ENCODE results near the gene HSP90B1. TPM values are rescaled to one million over a fixed set of nuclear protein-coding genes. Genes with fewer than 3 reads are reported as not detected.

Gene HSP90B1
- total and polyA plus RNA-seq, 2 of the 13 experiments (the other 11 are each of a cell fraction or from before 2014, with no cell fraction given) = 800 to 954 TPM

DNA sequence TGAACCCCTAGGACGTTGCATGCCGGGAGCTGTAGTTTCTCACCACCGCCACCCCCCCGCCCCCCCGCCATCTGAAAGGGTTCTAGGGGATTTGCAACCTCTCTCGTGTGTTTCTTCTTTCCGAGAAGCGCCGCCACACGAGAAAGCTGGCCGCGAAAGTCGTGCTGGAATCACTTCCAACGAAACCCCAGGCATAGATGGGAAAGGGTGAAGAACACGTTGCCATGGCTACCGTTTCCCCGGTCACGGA lies 501 bp upstream of the HSP90B1 start (continued):
- TF ChIP-seq, protein P1, sequence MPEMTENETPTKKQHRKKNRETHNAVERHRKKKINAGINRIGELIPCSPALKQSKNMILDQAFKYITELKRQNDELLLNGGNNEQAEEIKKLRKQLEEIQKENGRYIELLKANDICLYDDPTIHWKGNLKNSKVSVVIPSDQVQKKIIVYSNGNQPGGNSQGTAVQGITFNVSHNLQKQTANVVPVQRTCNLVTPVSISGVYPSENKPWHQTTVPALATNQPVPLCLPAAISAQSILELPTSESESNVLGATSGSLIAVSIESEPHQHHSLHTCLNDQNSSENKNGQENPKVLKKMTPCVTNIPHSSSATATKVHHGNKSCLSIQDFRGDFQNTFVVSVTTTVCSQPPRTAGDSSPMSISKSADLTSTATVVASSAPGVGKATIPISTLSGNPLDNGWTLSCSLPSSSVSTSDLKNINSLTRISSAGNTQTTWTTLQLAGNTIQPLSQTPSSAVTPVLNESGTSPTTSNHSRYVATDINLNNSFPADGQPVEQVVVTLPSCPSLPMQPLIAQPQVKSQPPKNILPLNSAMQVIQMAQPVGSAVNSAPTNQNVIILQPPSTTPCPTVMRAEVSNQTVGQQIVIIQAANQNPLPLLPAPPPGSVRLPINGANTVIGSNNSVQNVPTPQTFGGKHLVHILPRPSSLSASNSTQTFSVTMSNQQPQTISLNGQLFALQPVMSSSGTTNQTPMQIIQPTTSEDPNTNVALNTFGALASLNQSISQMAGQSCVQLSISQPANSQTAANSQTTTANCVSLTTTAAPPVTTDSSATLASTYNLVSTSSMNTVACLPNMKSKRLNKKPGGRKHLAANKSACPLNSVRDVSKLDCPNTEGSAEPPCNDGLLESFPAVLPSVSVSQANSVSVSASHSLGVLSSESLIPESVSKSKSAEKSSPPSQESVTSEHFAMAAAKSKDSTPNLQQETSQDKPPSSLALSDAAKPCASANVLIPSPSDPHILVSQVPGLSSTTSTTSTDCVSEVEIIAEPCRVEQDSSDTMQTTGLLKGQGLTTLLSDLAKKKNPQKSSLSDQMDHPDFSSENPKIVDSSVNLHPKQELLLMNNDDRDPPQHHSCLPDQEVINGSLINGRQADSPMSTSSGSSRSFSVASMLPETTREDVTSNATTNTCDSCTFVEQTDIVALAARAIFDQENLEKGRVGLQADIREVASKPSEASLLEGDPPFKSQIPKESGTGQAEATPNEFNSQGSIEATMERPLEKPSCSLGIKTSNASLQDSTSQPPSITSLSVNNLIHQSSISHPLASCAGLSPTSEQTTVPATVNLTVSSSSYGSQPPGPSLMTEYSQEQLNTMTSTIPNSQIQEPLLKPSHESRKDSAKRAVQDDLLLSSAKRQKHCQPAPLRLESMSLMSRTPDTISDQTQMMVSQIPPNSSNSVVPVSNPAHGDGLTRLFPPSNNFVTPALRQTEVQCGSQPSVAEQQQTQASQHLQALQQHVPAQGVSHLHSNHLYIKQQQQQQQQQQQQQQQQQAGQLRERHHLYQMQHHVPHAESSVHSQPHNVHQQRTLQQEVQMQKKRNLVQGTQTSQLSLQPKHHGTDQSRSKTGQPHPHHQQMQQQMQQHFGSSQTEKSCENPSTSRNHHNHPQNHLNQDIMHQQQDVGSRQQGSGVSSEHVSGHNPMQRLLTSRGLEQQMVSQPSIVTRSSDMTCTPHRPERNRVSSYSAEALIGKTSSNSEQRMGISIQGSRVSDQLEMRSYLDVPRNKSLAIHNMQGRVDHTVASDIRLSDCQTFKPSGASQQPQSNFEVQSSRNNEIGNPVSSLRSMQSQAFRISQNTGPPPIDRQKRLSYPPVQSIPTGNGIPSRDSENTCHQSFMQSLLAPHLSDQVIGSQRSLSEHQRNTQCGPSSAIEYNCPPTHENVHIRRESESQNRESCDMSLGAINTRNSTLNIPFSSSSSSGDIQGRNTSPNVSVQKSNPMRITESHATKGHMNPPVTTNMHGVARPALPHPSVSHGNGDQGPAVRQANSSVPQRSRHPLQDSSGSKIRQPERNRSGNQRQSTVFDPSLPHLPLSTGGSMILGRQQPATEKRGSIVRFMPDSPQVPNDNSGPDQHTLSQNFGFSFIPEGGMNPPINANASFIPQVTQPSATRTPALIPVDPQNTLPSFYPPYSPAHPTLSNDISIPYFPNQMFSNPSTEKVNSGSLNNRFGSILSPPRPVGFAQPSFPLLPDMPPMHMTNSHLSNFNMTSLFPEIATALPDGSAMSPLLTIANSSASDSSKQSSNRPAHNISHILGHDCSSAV (CRISPR knock-in tag; IDR thresholded peaks at IDR 0.05; ENCODE audit: borderline replicate concordance) = no peak
- TF ChIP-seq ELF3 (CRISPR knock-in tag; IDR thresholded peaks at IDR 0.05) (no peak), HDAC6 (IDR thresholded peaks at IDR 0.05; ENCODE audit: low read depth, low read length) (no peak), NCOA5 (CRISPR knock-in tag; IDR thresholded peaks at IDR 0.05) (no peak), ZNF143 (CRISPR knock-in tag; IDR thresholded peaks at IDR 0.05) (peak; percentile 86; the same call in 1 of the 2 replicates), ARHGAP35 (CRISPR knock-in tag; IDR thresholded peaks at IDR 0.05; ENCODE audit: borderline replicate concordance) (no peak), SIX1 (CRISPR knock-in tag; IDR thresholded peaks at IDR 0.05; ENCODE audit: borderline replicate concordance) (no peak), NR3C1 (CRISPR knock-in tag; IDR thresholded peaks at IDR 0.05) (no peak), PAX8 (CRISPR knock-in tag; IDR thresholded peaks at IDR 0.05; ENCODE audit: borderline replicate concordance) (no peak), ZNF160 (CRISPR knock-in tag; IDR thresholded peaks at IDR 0.05) (no peak), ZNF83 (CRISPR knock-in tag; IDR thresholded peaks at IDR 0.05; ENCODE audit: borderline replicate concordance) (no peak), KDM4B (CRISPR knock-in tag; IDR thresholded peaks at IDR 0.05) (no peak), ZC3H13 (CRISPR knock-in tag; IDR thresholded peaks at IDR 0.05) (no peak), NKX3-1 (CRISPR knock-in tag; IDR thresholded peaks at IDR 0.05) (no peak), ZNF260 (CRISPR knock-in tag; IDR thresholded peaks at IDR 0.05; ENCODE audit: borderline replicate concordance, low read depth) (no peak), ZFP36L2 (CRISPR knock-in tag; IDR thresholded peaks at IDR 0.05) (no peak), ZNF678 (CRISPR knock-in tag; IDR thresholded peaks at IDR 0.05) (no peak), GTF3A (CRISPR knock-in tag; conservative IDR thresholded peaks at IDR 0.05) (no peak)
- TF ChIP-seq, protein P2, sequence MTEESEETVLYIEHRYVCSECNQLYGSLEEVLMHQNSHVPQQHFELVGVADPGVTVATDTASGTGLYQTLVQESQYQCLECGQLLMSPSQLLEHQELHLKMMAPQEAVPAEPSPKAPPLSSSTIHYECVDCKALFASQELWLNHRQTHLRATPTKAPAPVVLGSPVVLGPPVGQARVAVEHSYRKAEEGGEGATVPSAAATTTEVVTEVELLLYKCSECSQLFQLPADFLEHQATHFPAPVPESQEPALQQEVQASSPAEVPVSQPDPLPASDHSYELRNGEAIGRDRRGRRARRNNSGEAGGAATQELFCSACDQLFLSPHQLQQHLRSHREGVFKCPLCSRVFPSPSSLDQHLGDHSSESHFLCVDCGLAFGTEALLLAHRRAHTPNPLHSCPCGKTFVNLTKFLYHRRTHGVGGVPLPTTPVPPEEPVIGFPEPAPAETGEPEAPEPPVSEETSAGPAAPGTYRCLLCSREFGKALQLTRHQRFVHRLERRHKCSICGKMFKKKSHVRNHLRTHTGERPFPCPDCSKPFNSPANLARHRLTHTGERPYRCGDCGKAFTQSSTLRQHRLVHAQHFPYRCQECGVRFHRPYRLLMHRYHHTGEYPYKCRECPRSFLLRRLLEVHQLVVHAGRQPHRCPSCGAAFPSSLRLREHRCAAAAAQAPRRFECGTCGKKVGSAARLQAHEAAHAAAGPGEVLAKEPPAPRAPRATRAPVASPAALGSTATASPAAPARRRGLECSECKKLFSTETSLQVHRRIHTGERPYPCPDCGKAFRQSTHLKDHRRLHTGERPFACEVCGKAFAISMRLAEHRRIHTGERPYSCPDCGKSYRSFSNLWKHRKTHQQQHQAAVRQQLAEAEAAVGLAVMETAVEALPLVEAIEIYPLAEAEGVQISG (CRISPR knock-in tag; IDR thresholded peaks at IDR 0.05) = no peak
- TF ChIP-seq, protein P3, sequence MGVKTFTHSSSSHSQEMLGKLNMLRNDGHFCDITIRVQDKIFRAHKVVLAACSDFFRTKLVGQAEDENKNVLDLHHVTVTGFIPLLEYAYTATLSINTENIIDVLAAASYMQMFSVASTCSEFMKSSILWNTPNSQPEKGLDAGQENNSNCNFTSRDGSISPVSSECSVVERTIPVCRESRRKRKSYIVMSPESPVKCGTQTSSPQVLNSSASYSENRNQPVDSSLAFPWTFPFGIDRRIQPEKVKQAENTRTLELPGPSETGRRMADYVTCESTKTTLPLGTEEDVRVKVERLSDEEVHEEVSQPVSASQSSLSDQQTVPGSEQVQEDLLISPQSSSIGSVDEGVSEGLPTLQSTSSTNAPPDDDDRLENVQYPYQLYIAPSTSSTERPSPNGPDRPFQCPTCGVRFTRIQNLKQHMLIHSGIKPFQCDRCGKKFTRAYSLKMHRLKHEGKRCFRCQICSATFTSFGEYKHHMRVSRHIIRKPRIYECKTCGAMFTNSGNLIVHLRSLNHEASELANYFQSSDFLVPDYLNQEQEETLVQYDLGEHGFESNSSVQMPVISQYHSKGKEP (CRISPR knock-in tag; IDR thresholded peaks at IDR 0.05) = no peak
